Stimulated activated CD4-positive, alpha-beta T cell treated with anti-CD3 and anti-CD28 coated beads, Interleukin-15, amount 100 ng/mL, for 24 hours (primary cell): ENCODE measurements around the gene BRINP1.

Source experiments
- DNase-seq: peaks from one replicate; pipeline ENCODE4 v3.0.0-alpha.2; 2020

BRINP1 gene

DNA sequence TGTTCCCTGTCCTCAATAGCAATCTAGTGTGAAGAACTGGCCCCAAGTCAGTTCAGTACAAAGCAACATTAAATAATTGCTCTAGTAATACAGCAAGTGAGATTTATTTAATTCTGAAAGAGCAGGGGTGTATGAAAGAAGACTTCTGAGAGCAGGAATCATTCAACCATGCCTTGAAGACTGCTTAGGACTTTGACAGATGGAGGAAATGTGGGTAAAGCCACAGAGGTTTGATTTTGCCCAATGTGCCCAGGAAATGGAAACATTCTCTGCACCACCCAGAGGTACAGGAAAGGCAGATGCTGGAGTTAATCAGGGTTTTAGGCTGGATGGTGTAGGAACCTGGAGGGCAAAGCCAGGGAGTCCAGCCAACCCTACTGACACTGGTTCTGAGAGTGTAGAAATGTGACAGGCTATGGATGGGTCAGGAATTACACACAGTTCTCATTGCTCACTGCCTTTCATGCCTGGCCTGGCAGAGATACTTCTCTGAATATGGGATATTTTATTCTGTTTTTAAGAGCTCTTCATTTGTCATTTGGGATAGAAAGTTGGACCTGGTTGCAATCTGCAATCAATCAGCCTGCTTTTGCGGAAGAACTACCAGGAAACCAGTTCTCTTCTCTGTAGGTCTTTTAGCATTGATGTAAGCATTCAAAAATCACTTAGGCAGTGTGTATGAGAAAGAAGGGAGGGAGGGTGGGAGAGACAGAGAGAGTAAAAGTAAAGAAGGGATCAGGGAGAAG lies 88.3 kb downstream of the BRINP1 start:
- no peak for DNase-seq

DNA sequence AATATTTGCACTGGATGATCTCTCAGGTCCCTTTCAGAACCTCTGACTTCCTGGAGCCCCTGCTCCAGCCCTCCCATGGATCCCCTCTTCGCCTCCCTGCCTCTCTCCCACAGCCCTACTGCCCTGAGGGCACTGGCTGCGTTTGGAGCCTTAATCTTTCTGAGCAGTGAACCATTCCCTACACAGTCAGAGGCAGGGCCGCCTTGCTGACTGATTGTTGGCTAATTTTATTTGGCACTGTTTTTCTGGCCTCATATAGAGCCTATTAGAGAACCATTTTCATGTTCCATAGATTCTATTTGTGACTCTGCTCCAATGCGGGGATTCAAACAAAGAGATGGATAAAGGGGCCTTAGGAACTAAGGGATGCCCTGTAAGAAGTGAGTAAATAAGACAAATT lies 91.1 kb downstream of the BRINP1 start:
- no peak for DNase-seq

DNA sequence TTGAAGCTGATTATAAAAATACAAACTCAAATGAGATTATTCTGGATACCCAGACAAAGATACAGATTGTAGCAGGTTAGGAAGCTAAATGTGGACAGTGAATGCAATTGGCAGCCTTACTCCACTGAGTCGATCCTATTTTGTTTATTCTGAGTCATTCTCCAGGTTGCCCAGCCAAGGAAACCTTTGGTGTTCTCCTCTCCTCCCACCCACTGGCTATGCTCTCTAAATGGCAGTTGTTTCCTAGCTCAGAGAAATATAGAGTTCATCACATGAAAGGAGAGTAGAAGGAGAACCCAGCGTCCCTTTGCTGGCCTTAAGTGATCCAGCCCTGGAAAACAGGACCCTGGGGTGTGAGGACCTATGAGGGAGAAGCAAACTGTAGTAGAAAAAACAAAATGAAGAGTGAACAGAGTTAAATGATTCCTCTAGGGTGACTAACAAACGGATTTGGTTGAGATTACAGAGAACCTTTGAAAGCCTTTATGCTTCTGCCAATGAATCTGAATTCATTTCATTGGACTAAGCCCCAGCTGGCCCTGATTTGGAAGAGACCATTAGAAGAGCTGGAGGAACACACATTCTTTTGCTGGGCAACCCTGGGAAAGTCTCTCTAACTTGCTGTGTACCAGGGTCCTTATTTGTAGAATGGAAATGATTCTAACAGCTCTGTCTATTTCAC lies 95.1 kb downstream of the BRINP1 start:
- no peak for DNase-seq

DNA sequence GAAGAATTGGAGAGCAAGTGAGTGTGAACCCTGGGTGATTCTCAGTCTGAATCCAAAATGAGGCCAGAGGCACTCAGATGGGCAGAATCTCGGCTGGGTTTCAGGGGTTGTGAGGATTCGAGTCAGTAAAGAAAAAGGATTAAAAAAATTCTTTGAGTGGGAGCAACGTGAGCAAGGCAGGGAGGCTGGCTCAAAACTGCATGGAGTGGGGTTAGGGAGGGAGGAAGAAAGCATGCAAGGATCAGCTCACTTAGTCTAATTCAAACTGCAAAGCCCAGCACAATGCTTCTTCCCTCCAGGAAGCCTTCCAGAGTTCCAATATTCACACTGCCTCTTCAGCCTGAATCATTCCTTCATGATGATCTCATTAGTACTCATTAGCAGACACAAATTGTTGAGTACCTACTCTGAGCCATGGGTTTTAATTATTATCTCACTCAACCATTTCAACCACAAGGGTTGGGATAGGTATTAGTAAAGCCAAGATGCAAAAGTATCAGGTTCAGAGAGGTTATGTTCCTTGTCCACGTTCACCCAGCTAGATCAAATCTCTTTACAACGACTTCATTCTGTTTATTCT lies 95.8 kb downstream of the BRINP1 start:
- no peak for DNase-seq

DNA sequence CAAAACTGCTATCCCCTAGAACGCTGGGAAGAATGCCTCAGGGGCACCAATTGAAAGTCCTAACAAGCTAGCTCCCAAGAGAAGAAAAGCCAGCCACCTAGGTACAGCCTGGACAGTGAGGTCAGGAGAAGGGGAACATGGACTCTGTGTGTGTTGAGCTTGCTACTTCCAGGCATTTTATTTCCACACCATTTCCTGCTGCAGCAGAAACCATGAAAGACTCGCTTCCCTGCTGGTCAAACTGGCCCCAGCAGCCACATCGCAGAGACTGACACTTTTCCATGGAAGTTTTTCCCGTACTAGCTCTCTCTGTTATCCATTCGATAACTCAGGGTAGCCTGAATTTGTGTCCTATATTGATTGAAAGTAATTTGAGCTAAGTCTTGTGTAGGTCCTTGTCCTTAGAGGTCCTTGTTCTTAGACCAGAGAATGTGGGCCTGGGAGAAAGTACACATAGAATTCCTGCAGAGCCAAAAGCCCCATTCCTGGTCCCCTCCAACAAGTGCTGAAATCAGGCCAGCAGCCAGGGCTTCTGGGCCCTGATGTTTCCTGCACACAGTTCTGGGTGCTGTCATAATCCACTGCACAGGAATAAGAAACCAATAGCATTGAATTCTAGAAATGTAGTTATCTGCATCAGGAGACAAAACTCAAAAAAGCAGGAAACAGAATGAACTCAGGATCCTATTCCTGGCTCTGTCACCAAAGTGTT lies 96.6 kb downstream of the BRINP1 start:
- DNase-seq, result no peak

DNA sequence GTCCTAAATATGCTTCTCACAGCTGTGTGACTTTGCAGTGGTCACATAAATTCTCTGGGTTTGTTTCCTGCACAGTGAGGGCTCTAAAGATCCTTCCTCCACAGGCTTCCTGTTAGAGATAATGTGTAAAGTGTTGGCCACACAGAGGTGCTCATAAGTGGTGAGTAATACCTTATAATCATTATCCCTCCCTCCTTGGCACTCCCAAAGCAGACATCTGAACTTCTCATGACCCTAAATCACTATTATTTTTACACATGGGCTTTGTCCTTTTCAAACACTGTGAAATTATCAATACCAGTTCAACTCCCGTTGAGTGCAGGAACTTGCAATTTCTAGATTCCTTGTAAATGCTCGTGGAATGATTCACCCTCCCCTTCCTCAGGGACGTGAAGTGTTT lies 100.2 kb downstream of the BRINP1 start:
- no peak for DNase-seq

DNA sequence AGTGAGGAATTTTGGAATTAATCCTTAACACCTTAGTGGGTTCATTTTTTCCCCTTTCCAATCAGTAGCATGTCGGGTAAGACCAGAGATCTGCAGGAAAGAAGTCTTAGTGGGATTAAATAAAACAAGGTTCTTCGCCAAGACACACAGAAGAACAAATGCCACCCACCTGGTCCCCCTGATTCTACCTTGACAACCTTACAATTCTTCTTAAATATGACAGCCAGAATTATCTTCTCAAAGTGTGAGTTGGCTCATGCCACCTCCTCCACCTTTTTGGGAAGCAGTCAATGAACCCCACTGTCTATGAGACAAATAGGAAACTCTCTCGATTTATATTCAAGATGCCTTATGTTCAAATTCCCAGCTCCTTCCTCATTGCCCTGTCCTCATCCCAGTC lies 105.1 kb downstream of the BRINP1 start:
- DNase-seq, result no peak

DNA sequence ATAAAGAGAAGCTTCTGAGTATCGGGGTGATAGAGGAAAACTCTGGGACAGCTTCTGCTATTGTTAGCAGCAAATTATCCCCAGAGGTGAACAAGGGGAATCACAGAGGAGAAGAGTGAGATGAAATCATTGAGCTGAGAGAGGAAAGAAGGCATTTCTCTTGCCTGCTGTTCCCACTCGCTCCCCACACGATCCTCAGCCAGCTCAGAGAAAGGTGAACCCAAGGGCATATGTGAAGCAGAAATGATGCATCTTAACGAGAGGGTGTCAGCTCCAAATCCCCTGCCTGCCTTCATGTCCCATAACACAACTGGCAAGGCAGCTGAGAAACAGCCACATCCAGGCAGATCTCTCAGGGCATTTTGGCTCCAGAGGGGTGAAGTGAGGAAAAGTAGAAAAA lies 111.6 kb downstream of the BRINP1 start:
- DNase-seq, result no peak

DNA sequence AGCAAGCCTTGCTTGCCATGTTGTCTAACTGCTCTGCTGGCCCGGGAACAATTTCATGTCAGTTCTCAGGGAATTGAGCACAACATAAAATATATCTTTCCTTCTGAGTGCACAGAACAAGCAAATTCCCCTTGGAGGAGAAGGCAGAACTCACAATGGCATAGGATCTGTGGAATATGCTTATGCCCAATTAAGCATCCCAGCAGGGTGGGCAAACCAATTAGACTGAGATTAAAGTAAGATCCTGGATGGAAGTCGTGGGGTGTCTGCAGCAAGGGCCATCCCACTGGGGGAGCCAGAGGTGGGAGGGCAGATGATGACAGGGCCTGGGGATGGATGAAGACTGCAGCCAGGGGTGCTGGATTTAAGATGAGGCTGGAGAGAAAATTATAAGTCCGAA lies 114.1 kb downstream of the BRINP1 start:
- DNase-seq, result no peak

DNA sequence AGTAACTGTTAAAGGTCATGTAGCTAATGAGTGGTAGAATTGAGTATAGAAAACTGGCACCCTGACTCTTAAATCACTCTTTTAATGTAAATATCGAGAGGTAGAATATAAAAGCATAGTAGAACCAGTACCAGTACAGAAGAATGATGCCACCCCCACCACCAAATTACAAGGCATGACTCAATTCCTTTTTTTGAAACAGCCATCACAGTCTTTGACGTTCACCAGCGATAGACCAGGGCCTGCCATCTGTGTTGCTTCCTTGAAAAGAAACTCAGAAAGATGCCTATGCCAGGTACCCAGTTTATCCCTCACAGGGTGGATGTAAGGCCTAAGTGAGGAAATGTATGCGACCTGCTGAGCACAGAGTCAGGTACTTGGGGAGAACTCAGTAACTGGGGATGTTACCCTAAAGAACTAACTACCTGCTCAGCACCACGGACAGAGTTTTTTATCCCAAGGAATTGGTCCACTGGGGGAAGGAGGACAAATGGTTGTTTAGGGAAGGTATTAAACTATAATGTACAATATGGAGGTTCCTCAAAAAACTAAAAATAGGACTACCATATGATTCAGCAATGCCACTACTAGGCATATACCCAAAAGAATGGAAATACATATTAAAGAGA lies 116.5 kb downstream of the BRINP1 start:
- DNase-seq, result no peak

DNA sequence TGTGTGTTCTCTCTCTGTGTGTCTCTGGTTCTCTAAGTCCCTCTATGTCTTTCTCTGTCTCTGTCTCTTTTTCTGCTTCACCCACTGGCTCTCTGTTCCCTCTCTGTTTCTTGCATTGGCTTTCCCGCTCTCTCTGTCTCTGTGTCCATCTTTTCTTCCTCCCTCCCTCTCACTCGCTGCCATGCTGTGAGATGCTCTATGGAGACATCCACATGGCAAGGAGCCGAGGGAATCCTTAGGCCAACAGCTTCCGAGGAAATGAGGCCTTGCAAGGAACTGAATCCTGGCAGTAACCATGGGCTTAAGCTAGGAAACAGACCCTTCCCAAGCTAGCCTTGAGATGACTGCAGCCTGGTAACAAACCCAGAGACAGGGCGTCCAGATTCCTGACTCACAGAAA lies 117.3 kb downstream of the BRINP1 start:
- DNase-seq, result no peak

DNA sequence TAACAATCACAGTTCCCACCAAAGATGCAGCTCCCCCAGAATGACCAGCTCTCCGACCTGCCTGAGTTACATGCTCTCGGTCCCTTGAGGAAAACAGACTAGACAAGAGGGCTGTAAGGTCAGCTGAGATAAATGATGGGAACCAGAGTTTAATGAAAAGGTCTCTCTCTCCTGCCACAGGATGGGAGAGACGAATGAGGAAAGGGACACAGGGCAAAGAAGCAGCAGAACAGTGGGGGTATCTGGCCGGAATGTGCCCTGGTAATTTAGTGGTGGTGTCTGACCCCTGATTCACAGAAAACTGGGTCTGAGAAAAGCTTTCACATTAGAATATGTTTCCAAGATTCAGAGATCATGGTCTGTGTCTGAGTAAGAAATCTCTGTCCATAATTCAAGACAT lies 118.5 kb downstream of the BRINP1 start:
- DNase-seq, result no peak

DNA sequence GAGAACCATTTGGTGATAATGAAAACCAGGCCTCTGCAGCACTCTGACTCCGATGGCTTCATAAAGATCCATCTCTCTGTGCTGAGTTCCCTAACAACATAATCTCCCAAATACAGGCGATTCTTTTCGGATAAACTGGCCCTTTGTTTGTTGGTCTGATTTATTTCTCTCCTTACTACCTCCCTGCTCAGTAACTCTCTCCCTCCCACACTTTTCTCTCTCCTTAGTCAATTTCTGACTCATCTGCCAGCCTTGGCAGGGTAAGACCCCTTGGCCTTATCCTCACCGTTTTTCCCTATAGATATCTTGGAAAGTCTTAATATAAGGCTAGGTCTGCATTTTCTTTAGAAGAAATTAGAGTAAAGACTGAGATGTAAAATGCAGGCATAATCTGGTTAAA lies 128.7 kb downstream of the BRINP1 start:
- DNase-seq, result no peak

DNA sequence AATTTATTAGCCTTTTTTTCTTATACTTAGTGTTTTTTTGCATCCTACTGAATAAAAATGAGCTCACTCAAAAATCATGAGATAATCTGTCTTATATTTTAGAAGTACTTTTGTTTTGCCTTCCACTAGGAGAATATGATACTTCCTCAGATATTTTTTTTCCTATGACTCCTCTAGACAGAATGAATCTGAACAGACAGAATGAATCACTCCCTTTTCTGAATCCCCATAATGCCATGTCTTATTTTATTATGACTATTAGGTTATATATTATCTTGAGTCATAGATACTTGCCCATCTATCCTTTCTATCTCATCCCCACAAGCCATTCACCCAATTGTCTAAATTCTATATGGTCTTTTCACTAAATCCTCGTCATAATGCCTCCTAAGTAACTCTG lies 134.6 kb downstream of the BRINP1 start:
- no peak for DNase-seq

DNA sequence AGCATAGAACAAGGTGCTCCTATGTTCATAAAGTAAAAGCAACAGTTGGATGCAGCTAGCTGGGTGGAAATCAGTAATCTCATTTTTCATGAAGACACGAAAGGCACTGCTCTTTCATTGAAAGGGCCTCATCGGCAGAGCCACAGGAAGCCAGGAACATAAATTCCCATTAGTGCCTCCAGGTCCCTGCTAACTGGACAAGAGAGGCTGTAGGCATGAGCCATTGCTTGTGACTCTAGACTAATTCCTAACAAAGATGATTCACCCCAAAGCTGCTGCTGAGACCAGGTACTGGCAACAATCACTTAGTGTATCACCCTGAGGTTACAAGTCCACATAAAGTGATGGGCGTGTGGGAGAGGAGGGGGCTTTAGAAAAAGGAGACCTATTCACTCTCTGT lies 141.8 kb downstream of the BRINP1 start:
- DNase-seq, result no peak

DNA sequence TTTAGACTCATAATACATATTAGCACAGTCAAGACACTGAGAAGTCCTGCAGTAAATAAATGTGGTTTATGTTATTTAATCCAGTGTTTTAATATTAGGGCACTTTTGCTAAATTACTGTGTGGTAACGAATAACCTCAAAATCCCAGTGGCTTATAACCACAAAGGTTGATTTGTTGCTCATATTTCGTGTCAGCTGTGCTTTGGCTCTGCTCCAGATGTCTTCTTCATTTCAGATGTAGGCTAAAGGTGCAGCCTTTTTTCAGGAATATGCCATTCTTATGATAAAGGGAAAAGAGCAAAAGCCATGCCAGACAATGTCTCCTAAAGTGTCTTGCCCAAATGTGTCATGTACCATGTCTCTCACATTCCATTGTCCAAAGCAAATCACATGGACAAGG lies 144.8 kb downstream of the BRINP1 start:
- DNase-seq, result no peak

DNA sequence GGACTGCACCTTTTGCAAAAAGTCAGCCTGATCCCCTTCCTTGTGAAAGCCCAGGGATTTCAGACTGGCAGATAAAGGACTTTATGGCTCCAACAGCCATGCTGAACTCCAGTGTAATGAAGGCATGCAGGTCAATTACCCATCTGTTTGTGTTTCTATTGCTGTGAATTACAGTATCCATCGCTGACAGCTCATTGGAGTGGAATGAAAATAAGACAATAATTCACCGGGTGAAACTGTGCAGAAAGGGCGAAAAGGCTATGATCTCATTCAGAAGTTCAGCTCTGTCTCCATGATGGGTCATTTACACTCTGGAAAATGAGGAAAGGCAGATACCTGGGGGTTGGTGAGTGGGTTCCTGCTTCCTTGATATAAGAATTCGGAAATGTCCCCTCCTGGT lies 148.0 kb downstream of the BRINP1 start:
- no peak for DNase-seq

DNA sequence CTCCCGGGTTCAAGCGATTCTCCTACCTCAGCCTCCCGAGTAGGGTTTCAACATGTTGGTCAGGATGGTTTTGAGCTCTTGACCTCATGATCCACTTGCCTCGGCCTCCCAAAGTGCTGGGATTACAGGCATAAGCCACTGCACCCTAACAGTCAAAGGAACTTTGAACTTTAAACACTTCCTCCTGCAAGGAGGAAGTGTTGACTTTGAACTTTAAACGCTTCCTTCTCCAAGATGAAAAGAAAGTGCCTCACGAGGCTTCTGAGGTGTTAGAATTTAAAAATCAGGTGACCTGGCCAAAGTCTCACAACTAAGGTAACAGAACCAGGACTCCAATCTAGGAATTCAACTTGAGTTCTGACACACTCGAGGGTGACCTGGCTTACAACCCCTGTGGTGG lies 150.9 kb downstream of the BRINP1 start:
- DNase-seq, result no peak

DNA sequence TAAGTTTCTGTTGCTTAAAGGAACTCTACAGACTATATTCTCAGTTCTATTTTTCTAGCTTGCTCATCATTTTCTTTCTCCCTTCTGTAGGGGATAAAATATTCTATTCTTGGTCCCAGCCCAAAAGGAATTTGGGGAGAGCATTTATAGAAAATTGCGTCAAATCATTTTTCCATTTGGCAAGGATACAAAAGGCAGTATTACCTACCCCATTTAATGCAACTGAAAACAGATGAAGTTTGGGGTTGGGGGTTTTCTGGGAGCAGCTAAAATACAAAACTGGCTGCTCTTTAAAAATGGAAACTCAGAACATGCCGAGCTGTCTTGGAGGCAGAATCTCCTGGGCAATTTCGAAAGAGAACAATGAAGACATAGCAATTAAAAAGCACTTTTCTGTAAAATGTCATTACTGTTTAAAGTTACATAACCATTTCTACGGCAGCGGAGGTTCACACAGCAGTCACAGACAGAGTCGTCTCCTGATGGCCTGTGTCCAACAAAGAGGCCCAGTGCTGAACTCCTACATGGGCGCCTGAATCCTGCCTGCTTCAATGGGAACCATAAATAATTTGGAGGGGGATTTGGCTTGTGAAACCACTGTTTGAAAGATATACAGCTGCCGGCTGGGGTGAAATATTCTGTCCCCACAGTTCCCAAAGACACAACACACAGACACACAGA lies 152.4 kb downstream of the BRINP1 start:
- no peak for DNase-seq

DNA sequence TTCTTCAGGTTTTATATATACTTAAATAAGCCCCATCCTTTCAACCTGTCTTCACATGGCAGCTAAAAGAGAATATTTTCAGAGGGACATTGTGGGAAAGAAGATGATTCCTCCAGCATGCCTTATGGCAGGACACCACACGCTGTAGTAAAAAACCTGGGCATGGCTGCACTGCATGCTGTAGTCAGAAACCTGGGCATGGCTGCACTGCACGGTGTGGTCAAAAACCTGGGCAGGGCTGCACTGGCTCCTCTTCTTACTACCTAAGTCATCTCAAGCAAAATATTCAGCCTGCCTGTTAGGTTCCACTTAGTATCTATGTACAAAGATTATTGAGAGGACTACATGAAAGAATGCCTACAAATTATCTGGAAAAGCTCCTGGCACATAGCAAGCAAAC lies 153.6 kb downstream of the BRINP1 start:
- DNase-seq, result no peak

DNA sequence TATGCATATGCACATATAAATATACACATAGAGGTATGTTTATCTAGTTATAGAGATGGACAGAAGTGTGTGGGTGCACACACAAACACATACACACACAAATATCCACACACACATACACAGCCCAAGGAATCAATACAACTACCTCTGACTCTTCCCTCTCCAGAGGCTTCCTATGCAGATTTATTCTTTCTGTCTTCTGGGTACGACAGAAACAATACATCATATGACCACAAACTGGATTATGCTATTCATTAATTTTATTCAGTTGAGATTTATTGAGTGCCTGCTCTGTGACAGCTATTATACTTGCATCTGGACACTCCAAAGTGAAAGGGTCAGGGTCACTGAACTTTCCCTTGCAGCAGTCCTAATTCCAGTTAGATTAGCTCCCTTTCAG lies 155.8 kb downstream of the BRINP1 start:
- DNase-seq, result no peak

DNA sequence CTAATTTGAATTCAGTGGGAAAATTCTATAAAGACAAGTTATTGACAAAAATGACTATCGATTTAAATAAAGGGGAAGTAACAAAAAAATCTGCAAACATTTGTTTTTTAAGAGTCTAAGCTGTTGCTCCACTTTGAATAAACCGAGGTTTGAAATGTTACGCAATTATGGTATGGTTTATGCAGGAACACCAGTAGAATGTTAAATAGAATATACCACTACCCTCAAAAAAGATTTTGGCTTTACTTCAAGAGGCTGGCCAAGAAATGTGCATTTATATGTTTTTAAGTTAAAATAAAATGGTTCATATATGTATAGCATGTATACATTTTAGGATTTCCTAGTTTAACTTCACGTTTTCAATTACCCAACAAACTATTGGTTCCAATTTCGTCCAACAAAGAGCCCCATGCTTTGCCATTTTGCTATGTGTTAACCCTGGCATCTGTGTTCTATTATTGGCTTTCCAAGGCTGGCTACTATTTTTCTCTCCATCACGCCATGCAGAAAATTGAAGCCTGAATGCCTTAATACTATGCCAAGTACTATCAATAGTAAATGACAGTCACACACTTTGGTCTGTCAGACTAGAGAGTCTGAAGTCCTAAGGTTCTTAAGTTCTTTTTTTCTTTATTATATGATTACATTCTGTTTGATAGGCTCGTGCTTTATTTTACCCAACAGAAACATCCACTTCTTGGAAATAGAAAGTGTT lies 171.2 kb downstream of the BRINP1 start:
- DNase-seq, result no peak
